ENCODE results near the gene RPS6KA5.

GRCh38 chr14:90970167-90970600 is 90.3 kb downstream of the RPS6KA5 start:
- no peak for TF ChIP-seq EP300 (IDR thresholded peaks at IDR 0.05)
- TF ChIP-seq CTCF (IDR thresholded peaks at IDR 0.05): no peak
- no peak for TF ChIP-seq POLR2A (IDR thresholded peaks at IDR 0.05)

Measured in gastroesophageal sphincter (tissue), 3 donors.